Right ventricle myocardium superior (tissue), 1 donor: ENCODE results near the gene MGAT5. TPM values are rescaled to one million over a fixed set of nuclear protein-coding genes. Genes with fewer than 3 reads are reported as not detected.
"Not testable (repeated sequence)": the region's sequence is repeated elsewhere in the genome, so short reads cannot be mapped to it uniquely, and the experiment has no call there.

Source experiments
- ATAC-seq: fragments of 200-7000 bp; cut with Tn5 transposase; one replicate; pipeline ENCODE4 v1.9.1; 2020; ENCODE audit warnings: mild to moderate bottlenecking; ENCODE audit not compliant: poor library complexity
- DNase-seq: peaks from one replicate; pipeline ENCODE4 v3.0.0-alpha.2; 2020
- intact Hi-C: fragments of 100-400 bp; cut with DNase I; formaldehyde crosslinking; loops from one replicate; pipeline ENCODE4 v1.11.2; 2022
- total RNA-seq: library from RNA; stranded (reverse); fragmentation: NEBNext Ultra II Directional; extraction: Animal tissue kit (Norgen Biotek cat#: 25700); gene quantifications from one replicate; pipeline ENCODE4 v1.2.1, GENCODE V29; 2021
- donor health status: DM: no; HTN: yes; CAD: no; lungs with severe emphysema.

MGAT5 gene
- total RNA-seq, 1 donor from 2014 or later, result 82.8 TPM

- ATAC-seq, result no peak
- intact Hi-C loops, result no loop called here
- DNase-seq, result no peak
Observed at GRCh38 chr2:134288814-134289213, 34.9 kb downstream of the MGAT5 start.

- ATAC-seq (peak; percentile 14), DNase-seq (no peak)
- intact Hi-C loops, result no loop called here
Observed at GRCh38 chr2:134289225-134289624, 35.4 kb downstream of the MGAT5 start.

- DNase-seq, result no peak
- intact Hi-C loops, result no loop called here
- ATAC-seq, result no peak
Observed at GRCh38 chr2:134290358-134290757, 36.5 kb downstream of the MGAT5 start.

- ATAC-seq, result no peak
- intact Hi-C loops, result no loop called here
- DNase-seq, result no peak
Observed at GRCh38 chr2:134292514-134292913, 38.6 kb downstream of the MGAT5 start.

- DNase-seq (no peak), ATAC-seq (no peak)
- intact Hi-C loops, result no loop called here
Observed at GRCh38 chr2:134293719-134294537, 40.1 kb downstream of the MGAT5 start.

- ATAC-seq, DNase-seq, intact Hi-C loops: not testable (repeated sequence)
Observed at GRCh38 chr2:134294598-134294997, 40.7 kb downstream of the MGAT5 start.

- intact Hi-C loops, result no loop called here
- ATAC-seq (peak; percentile 48), DNase-seq (no peak)
Observed at GRCh38 chr2:134295441-134295840, 41.6 kb downstream of the MGAT5 start.

- no peak for DNase-seq
- intact Hi-C loops, result no loop called here
- no peak for ATAC-seq
Observed at GRCh38 chr2:134296301-134296700, 42.4 kb downstream of the MGAT5 start.

GRCh38 chr2:134299334-134299733 lies 45.5 kb downstream of the MGAT5 start:
- DNase-seq (no peak), ATAC-seq (no peak)
- intact Hi-C loops, result no loop called here

GRCh38 chr2:134300585-134300984 lies 46.7 kb downstream of the MGAT5 start:
- DNase-seq, result no peak
- ATAC-seq, result no peak
- intact Hi-C loops, result no loop called here

- intact Hi-C loops, result no loop called here
- no peak for DNase-seq
- peak; percentile 89 for ATAC-seq
Observed at GRCh38 chr2:134301099-134301927, 47.4 kb downstream of the MGAT5 start.

GRCh38 chr2:134301928-134302260 lies 48.0 kb downstream of the MGAT5 start:
- ATAC-seq (peak; percentile 11), DNase-seq (no peak)
- intact Hi-C loops, result no loop called here

- intact Hi-C loops, result no loop called here
- DNase-seq, result no peak
- ATAC-seq, result no peak
Observed at GRCh38 chr2:134304394-134305108, 50.7 kb downstream of the MGAT5 start.

- intact Hi-C loops, result no loop called here
- ATAC-seq, result no peak
Observed at GRCh38 chr2:134305109-134305491, 51.2 kb downstream of the MGAT5 start.

GRCh38 chr2:134306521-134306920 lies 52.6 kb downstream of the MGAT5 start:
- ATAC-seq (no peak), DNase-seq (no peak)
- intact Hi-C loops, result no loop called here

More at GRCh38 chr2:134305109-134305491, 51.2 kb downstream of the MGAT5 start:
- no peak for DNase-seq

GRCh38 chr2:134307334-134307733 lies 53.5 kb downstream of the MGAT5 start:
- intact Hi-C loops, result no loop called here
- DNase-seq (no peak), ATAC-seq (no peak)

GRCh38 chr2:134308474-134309385 lies 54.9 kb downstream of the MGAT5 start:
- no peak for DNase-seq
- intact Hi-C loops, result no loop called here
- ATAC-seq, result no peak
